Coronary artery (tissue), 2 donors: ENCODE measurements around the gene TMUB2.

Experiments used
- DNase-seq: peaks from one replicate; pipeline ENCODE4 v3.0.0-alpha.2; 2017; ENCODE audit warnings: low spot score
- H3K27ac ChIP-seq, 2 donors: fragments of 200-600 bp; sonication (generic); one replicate each; pipeline ENCODE4 v1.5.1; 2016 to 2019
- H3K4me3 ChIP-seq: fragments of 200-600 bp; sonication (generic); 2 replicates; pipeline ENCODE4 v1.5.1; 2016; ENCODE audit warnings: mild to moderate bottlenecking, moderate library complexity
- CTCF ChIP-seq: fragments of 200-600 bp; sonication (generic); IDR thresholded peaks from one replicate; pipeline ENCODE4 v1.5.1; 2019; ENCODE audit warnings: antibody characterized with exemption

Gene TMUB2

GRCh38 chr17:44205962-44206824 lies 19.4 kb downstream of the TMUB2 start:
- no peak for TF ChIP-seq CTCF
- DNase-seq = no peak
- no peak overlapping the region for H3K27ac ChIP-seq
- H3K4me3 ChIP-seq = no peak overlapping the region

GRCh38 chr17:44206825-44207155 lies 20.0 kb downstream of the TMUB2 start:
- no peak for TF ChIP-seq CTCF
- no peak for DNase-seq
- Histone ChIP-seq H3K27ac (no peak overlapping the region), H3K4me3 (no peak overlapping the region)

- H3K4me3 ChIP-seq = no peak overlapping the region
- H3K27ac ChIP-seq = no peak overlapping the region
- no peak for TF ChIP-seq CTCF
- DNase-seq = no peak
These were observed 20.5 kb downstream of the TMUB2 start for GRCh38 chr17:44207319-44207718.

GRCh38 chr17:44207743-44208142 lies 21.0 kb downstream of the TMUB2 start:
- H3K27ac ChIP-seq = no peak overlapping the region
- no peak overlapping the region for H3K4me3 ChIP-seq
- DNase-seq = no peak
- no peak for TF ChIP-seq CTCF

- no peak for DNase-seq
- Histone ChIP-seq H3K27ac (peak overlapping the region in 1 of 2 donors; percentile 58), H3K4me3 (no peak overlapping the region)
- TF ChIP-seq CTCF = no peak
These were observed 23.1 kb downstream of the TMUB2 start for GRCh38 chr17:44209786-44210341.

- Histone ChIP-seq H3K4me3 (peak overlapping the region; percentile 46), H3K27ac (peak overlapping the region in 1 of 2 donors; percentile 58)
- peak; percentile 89 for DNase-seq
- TF ChIP-seq CTCF = peak; percentile 98
These were observed 23.8 kb downstream of the TMUB2 start for GRCh38 chr17:44210342-44211192.
